HL-60 (cell line): ENCODE data around the gene PDS5B.

Experiments used
- POLR2AphosphoS5 ChIP-seq: IDR thresholded peaks from 2 replicates; pipeline ENCODE4 v1.6.1; 2012; ENCODE audit warnings: low read depth
- TF ChIP-seq, protein P1 (sequence below): IDR thresholded peaks from 2 replicates; pipeline ENCODE4 v1.6.1; 2012; ENCODE audit warnings: low read depth; ENCODE audit not compliant: insufficient replicate concordance

DNA sequence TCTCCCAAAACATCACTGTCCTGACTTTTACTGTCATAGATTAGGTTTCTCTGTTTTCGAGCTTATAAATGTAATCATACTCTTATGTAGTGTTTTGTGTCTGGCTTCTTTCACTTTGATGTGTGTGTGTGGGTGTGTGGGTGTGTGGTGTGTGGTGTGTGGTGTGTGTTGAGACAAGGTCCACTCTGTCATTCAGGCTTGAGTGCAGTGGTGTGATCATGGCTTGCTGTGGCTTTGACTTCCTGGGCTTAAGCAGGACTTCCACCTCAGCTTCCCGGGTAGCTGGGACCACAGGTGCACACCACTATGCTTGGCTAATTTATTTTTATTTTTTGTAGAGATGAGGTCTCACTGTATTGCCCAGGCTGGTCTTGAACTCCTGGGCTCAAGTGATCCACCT, 59.6 kb downstream of the PDS5B start:
- TF ChIP-seq POLR2AphosphoS5 = no peak
- TF ChIP-seq, protein P1, sequence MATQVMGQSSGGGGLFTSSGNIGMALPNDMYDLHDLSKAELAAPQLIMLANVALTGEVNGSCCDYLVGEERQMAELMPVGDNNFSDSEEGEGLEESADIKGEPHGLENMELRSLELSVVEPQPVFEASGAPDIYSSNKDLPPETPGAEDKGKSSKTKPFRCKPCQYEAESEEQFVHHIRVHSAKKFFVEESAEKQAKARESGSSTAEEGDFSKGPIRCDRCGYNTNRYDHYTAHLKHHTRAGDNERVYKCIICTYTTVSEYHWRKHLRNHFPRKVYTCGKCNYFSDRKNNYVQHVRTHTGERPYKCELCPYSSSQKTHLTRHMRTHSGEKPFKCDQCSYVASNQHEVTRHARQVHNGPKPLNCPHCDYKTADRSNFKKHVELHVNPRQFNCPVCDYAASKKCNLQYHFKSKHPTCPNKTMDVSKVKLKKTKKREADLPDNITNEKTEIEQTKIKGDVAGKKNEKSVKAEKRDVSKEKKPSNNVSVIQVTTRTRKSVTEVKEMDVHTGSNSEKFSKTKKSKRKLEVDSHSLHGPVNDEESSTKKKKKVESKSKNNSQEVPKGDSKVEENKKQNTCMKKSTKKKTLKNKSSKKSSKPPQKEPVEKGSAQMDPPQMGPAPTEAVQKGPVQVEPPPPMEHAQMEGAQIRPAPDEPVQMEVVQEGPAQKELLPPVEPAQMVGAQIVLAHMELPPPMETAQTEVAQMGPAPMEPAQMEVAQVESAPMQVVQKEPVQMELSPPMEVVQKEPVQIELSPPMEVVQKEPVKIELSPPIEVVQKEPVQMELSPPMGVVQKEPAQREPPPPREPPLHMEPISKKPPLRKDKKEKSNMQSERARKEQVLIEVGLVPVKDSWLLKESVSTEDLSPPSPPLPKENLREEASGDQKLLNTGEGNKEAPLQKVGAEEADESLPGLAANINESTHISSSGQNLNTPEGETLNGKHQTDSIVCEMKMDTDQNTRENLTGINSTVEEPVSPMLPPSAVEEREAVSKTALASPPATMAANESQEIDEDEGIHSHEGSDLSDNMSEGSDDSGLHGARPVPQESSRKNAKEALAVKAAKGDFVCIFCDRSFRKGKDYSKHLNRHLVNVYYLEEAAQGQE = no peak
